Caco-2 (cell line): ENCODE data around the gene TEAD3. TPM values are rescaled to one million over a fixed set of nuclear protein-coding genes. Genes with fewer than 3 reads are reported as not detected.

Experiments
- BruUV-seq: library from RNA; stranded (reverse); fragments of 400-500 nt; replicated peaks from 2 replicates; lab custom pipeline; 2021; lab: Mats Ljungman, UMichigan
- CTCF ChIA-PET: fragments of 300-600 bp; sonication (Branson Sonifier 250); formaldehyde crosslinking; loops from one replicate; lab custom pipeline; 2022; ENCODE audit warnings: antibody characterized with exemption; lab: Charles Lee
- POLR2A ChIA-PET: fragments of 300-600 bp; sonication (Branson Sonifier 250); formaldehyde crosslinking; loops from one replicate; lab custom pipeline; 2022; ENCODE audit warnings: antibody characterized with exemption; lab: Charles Lee
- DNase-seq, 2 experiments: peaks; one replicate each; pipeline versions ENCODE4 v3.0.0 to v3.0.0-alpha.2; 2020 to 2022
- H3K27me3 ChIP-seq: replicated peaks from 2 replicates; pipeline ENCODE4 v1.6.0; 2011; ENCODE audit warnings: low read length; ENCODE audit not compliant: control insufficient read depth, insufficient read depth
- H3K36me3 ChIP-seq: 2 replicates; pipeline ENCODE4 v1.5.1; 2011; ENCODE audit warnings: low read length; ENCODE audit not compliant: control insufficient read depth, insufficient read depth
- H3K4me1 ChIP-seq: fragments of 250-450 bp; sonication (Bioruptor Pico); 2 replicates; pipeline ENCODE4 v1.5.1; 2020; ENCODE audit warnings: mild to moderate bottlenecking
- H3K4me3 ChIP-seq: 2 replicates; pipeline ENCODE4 v1.5.1; 2011; ENCODE audit warnings: low read depth, mild to moderate bottlenecking, control low read depth, low read length
- H3K9me3 ChIP-seq: fragments of 250-450 bp; sonication (Bioruptor Pico); 2 replicates; pipeline ENCODE4 v1.5.1; 2020; ENCODE audit warnings: mild to moderate bottlenecking, moderate library complexity
- H3K27ac Mint-ChIP-seq: one replicate; pipeline ENCODE4 v1.8.0; 2022; ENCODE audit warnings: mixed read lengths; ENCODE audit not compliant: unreplicated experiment
- H3K27me3 Mint-ChIP-seq: one replicate; pipeline ENCODE4 v1.8.0; 2022; ENCODE audit warnings: mixed read lengths; ENCODE audit not compliant: insufficient read depth, unreplicated experiment
- H3K36me3 Mint-ChIP-seq: one replicate; pipeline ENCODE4 v1.8.0; 2022; ENCODE audit warnings: mild to moderate bottlenecking, mixed read lengths; ENCODE audit not compliant: insufficient read depth, unreplicated experiment
- H3K4me1 Mint-ChIP-seq: one replicate; pipeline ENCODE4 v1.8.0; 2022; ENCODE audit warnings: low read depth, mixed read lengths; ENCODE audit not compliant: unreplicated experiment
- H3K4me3 Mint-ChIP-seq: one replicate; pipeline ENCODE4 v1.8.0; 2022; ENCODE audit warnings: mild to moderate bottlenecking, moderate library complexity, mixed read lengths; ENCODE audit not compliant: unreplicated experiment
- H3K9me3 Mint-ChIP-seq: one replicate; pipeline ENCODE4 v1.8.0; 2022; ENCODE audit warnings: mixed read lengths; ENCODE audit not compliant: unreplicated experiment
- CTCF ChIP-seq, 2 experiments: fragments of 200-600 bp in 1 of 2; IDR thresholded peaks; 1 replicate in 1 of 2; 2 replicates in 1 of 2; pipeline versions ENCODE4 v1.5.1 to v1.8.0; 2011 to 2022; ENCODE audit warnings: antibody characterized with exemption in 1 of 2, control low read depth in 1 of 2, inconsistent platforms in 1 of 2, low read depth in 1 of 2, low read length in 1 of 2, mild to moderate bottlenecking in 1 of 2, moderate library complexity in 1 of 2; ENCODE audit not compliant: insufficient read depth in 1 of 2, severe bottlenecking in 1 of 2, unreplicated experiment in 1 of 2
- intact Hi-C: fragments of 100-400 bp; cut with micrococcal nuclease; formaldehyde crosslinking; loops from one replicate; pipeline ENCODE4 v1.10.0; 2022; ENCODE audit not compliant: unreplicated experiment
- total RNA-seq: library from RNA; stranded (reverse); gene quantifications from 2 replicates; pipeline ENCODE4 v1.2.3, GENCODE V29; 2022

The TEAD3 gene
- total RNA-seq, 1 experiment from 2014 or later, result 57.2 TPM

- H3K27me3 Mint-ChIP-seq, result no peaks in the 10 kb centered on the region
- POLR2A ChIA-PET, result interaction anchor here (0.7 kb wide), 1 partner anchor 677 kb away, joined by 3 read pairs; no protein-coding TSS in a partner anchor
- no peaks in the 10 kb centered on the region for H3K9me3 ChIP-seq
- peak overlapping the region; percentile 86 for H3K4me3 ChIP-seq
- TSS peak; percentile 57 for BruUV-seq
- peaks cover 83% of the 10 kb centered on the region for H3K36me3 Mint-ChIP-seq
- H3K9me3 Mint-ChIP-seq, result no peaks in the 10 kb centered on the region
- no peaks in the 10 kb centered on the region for H3K27me3 ChIP-seq
- peaks cover 26% of the 10 kb centered on the region for H3K4me1 Mint-ChIP-seq
- peak overlapping the region; percentile 86 for H3K4me3 Mint-ChIP-seq
- H3K27ac Mint-ChIP-seq, result peak overlapping the region; percentile 88
- peaks cover 30% of the 10 kb centered on the region for H3K4me1 ChIP-seq
- peaks cover 8% of the 10 kb centered on the region; the same call in 1 of the 2 replicates for H3K36me3 ChIP-seq
- DNase-seq, result no peak
- intact Hi-C loops, result no loop called here
- no peak for TF ChIP-seq CTCF (IDR thresholded peaks at IDR 0.05; ENCODE audit: insufficient read depth in 1 of 2, low read depth in 1 of 2, low read length in 1 of 2, severe bottlenecking in 1 of 2, unreplicated experiment in 1 of 2)
- CTCF ChIA-PET, result no interaction called here
Measured at GRCh38 chr6:35469751-35470662, 26.9 kb downstream of the TEAD3 start.

- no TSS peak for BruUV-seq
- peaks cover 8% of the 10 kb centered on the region; the same call in 1 of the 2 replicates for H3K36me3 ChIP-seq
- intact Hi-C loops, result loop anchor here (1.0 kb wide), 3 partner anchors 17 to 175 kb away; partner anchors contain the start of genes FANCE and PPARD
- ChIA-PET POLR2A (interaction anchor here (0.5 to 1.2 kb wide), 3 partner anchors 11 to 295 kb away, joined by 3 to 4 read pairs (median 3); no protein-coding TSS in a partner anchor), CTCF (interaction anchor here (1.7 kb wide), 1 partner anchor 27 kb away, joined by 3 read pairs; the partner anchor contains the start of gene TEAD3)
- peaks cover 79% of the 10 kb centered on the region for H3K36me3 Mint-ChIP-seq
- DNase-seq, result no peak
- H3K9me3 ChIP-seq, result no peaks in the 10 kb centered on the region
- H3K4me3 Mint-ChIP-seq, result peak overlapping the region; percentile 86
- peak overlapping the region; percentile 86 for H3K4me3 ChIP-seq
- H3K4me1 ChIP-seq, result peaks cover 30% of the 10 kb centered on the region
- peaks cover 25% of the 10 kb centered on the region for H3K4me1 Mint-ChIP-seq
- no peak for TF ChIP-seq CTCF (IDR thresholded peaks at IDR 0.05; ENCODE audit: insufficient read depth in 1 of 2, low read depth in 1 of 2, low read length in 1 of 2, severe bottlenecking in 1 of 2, unreplicated experiment in 1 of 2)
- no peaks in the 10 kb centered on the region for H3K27me3 ChIP-seq
- no peaks in the 10 kb centered on the region for H3K27me3 Mint-ChIP-seq
- peak overlapping the region; percentile 88 for H3K27ac Mint-ChIP-seq
- H3K9me3 Mint-ChIP-seq, result no peaks in the 10 kb centered on the region
Measured at GRCh38 chr6:35468980-35469750, 27.7 kb downstream of the TEAD3 start.
